GM11168 (cell line): ENCODE measurements around the gene CAMK2G.

Source experiments
- in situ Hi-C: fragments of 300-500 bp; cut with MboI; formaldehyde crosslinking; loops from one replicate; pipeline ENCODE4 v1.12.0; 2022; ENCODE audit warnings: low sequenced_read_pairs; ENCODE audit not compliant: unreplicated experiment

Gene CAMK2G

DNA sequence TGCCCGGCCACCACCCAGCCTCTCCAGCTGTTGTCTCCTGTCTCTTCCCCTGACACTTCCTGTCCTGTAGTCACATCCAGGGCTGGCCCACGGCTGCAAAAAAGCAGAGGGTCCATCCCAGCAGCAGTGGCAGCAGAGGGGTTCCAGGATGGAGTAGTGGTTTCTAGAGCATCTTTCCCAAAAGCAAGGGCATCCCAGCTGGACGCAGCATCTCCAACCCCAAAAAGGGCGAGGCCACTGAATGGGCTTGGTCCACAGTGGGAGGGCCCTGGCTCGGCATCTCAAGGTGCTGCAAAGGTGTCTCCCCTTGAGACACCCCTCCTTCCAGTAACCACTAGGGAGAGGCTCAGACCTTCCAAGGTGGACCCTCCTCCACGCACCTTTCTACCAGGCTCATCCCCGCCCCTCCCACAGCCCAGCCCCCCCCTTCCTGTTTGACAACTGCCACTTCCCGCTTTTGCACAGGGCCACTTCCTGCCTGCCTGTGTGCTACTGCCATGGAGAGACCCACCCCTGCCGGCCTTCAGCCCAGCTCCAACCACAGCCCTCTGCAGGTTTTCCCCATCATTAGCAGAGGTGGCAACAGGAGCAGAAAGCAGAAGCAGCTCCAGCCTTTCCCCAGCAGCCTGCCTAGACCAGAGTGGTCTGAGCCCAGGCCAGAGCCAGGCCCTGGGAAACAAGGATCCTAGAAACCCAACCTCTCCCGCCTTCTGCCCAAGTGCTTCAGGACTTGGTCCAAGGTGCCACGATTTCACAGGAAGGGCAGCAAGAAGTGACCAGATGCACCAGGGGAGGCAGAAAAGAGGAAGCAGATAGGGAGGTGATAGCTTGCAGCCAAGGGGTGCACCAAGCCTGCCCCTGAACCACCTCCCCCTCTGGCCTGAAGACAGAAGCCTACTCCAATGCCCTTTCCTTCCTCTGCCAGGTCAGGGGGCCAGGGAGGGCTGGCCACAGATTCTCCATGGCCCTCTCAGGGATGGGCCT, 8.6 kb downstream of the CAMK2G start:
- in situ Hi-C loops, result no loop called here

GRCh38 chr10:73865107-73865458, 9.3 kb downstream of the CAMK2G start:
- in situ Hi-C loops, result no loop called here

GRCh38 chr10:73864229-73864628, 10.1 kb downstream of the CAMK2G start:
- in situ Hi-C loops, result no loop called here

DNA sequence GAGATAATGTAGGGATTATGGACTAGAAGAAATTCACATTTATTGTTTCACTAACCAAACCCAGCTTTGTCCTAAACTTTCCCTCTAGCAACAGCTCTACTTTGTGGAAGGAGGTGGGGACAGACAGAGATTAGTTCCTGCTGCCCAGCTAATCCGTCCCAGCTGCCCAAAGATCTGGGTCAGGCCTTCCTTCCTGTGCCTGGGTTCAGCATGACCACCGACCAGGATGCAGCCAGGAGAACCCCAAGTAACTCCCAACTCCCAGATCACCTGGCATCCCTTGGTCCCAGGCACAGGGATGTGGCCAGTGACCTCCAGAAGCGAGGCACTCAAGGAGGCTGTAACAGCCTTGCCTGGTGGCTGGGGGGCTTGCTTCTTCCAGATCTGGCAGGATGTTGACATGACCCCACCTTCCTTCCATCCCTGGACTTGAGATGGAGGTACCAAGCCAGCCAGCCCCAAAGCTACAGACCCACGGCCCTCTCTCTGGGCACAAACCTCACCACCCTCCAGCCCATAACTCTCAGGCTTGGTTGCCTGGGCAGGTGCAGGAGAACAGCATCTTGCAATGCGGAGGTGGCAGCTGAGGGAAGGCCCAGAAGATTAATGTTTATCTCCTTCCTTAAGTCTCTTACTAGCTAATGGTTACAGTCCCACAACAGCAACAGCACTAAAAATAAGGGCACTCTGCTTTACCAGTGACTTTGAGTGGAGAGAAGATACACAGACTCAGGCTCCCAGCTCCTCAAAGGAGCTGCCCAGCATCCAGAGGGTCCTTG, 11.1 kb downstream of the CAMK2G start:
- in situ Hi-C loops, result no loop called here

DNA sequence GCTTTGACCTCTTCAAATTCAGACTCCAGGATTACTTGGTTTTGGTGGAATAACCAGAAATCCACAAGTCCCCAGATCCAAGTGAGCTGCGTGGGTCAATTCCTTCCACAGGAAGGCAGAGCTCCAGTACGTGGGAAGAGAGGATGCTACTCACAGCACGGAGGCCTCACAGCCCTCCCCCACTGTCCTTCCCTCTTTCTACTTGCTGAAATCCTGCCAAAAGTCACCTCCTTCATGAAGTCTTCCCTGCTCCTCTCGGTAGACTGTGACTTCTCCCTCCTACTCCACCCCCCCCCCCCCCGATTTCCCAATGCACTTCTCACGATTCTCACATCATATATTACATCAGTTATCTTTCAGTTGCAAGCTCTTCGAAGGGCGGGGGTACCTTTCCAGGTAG, 12.3 kb downstream of the CAMK2G start:
- in situ Hi-C loops, result no loop called here

GRCh38 chr10:73859784-73860491, 14.4 kb downstream of the CAMK2G start:
- in situ Hi-C loops, result no loop called here

DNA sequence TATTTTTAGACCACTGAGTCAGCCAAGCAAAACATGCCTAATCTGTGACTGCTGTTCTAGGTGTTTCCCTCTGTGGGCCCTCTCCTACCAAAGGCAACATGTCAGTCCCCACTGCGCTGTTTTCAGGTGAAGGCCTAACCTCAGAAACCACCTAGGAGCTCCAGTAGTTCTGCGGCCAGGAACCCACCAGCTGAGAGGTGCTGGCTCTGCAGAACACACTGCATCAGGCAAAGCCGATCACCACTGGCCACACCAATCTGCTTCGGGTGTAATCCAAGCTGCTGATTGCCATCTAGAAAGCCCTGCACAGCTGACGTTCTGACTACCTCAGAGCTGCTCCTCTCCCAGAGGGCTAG, 14.9 kb downstream of the CAMK2G start:
- in situ Hi-C loops, result no loop called here

DNA sequence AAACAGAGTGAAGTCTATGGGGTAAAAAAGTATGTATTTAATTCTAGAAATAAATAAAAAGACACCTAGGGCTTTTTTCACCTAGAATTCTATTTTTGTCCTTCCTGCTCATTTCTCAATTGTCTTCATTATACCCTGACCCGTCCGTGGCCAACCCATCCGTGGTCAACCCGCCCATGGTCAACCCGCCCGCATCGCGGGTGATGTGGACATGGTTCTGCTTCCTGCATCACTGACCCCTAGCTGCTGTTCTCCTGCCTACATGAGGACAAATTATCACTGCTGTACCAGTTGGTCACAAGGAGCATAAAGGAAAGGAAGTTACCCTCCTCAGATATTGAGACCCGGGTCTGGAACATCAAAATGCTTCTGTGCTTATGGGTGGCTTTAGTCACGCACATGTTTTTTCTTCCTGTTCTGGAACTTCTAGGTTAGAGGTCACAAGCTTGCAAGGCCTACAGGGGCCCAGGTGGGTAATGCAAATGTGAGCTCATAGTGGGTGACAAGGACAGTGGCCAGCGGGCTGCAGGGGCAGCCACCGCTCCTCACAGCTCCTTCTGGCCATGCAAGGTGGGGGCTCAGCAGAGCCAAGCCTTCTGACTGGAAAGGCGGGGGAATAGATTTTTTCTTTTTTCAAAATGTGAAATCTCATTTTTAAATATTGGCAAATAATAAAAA, 15.5 kb downstream of the CAMK2G start:
- in situ Hi-C loops, result no loop called here

DNA sequence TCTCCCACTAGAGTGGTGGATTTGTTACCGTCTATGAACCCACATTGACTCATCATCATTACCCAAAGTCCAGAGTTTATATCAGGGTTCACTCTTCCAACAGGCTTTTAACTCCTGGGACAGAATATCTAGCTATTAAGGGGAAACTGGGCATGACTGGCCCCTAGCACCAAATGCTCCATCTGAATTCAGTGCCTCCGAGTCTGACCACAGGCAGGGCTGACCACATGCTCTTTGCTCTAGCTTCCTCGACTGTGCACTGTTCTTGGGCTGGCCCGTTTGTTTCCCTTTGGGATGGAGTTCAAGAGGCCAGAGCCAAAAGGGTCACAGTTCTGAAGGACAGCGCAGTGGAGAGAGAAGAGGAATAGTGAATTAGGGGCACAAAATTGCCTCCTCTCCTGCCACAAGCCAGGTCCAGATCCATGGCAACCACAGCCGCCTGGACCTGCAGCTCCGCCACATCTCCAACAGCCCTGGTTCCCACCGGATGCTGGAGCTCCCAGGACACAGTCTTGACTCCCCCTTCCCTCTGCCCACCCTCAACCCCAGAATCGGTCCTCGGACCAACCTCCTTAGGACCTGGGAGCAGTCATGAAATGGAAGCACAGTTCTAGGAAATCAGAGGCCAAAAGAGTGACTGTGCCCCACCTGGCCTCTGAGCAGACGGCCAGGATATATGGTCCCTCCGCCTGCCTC, 16.2 kb downstream of the CAMK2G start:
- in situ Hi-C loops, result no loop called here

DNA sequence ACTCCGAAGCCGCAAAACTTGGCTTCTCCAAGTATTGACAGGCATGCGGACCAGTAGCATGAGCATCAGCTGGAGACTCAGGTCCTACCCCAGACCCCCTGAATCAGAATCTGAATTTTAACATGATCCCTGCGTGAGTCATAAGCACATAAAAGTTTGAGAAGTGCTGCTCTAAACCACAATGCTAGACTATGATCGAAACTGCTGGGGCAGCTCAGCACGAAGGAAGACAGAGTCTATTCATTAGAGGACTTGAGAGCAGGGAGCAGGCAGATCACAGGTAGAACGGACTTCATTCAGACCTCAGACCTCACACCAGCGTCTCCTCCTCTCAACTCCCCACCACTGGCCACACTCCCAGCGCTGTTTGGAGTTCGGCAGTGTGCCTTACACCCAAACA, 16.9 kb downstream of the CAMK2G start:
- in situ Hi-C loops, result no loop called here

DNA sequence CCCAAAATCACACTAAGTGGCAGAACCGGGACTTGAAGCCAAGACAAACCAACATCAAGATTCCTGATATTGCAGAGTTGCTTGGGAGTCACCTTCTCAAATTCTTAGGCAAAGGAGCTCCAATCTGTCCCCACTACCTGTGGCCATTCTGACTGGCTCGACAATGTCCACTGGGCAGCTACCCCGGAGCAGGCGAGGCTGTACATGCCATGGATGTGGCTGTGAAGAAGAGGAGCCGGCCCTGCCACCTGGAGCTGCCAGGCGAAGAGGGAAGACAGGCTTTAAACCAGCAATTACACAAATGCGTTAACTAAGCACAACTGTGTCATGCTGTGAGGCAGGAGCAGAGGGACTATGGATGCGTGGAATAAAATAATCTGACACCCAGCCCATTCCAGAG, 18.1 kb downstream of the CAMK2G start:
- in situ Hi-C loops, result no loop called here

GRCh38 chr10:73855413-73855812, 18.9 kb downstream of the CAMK2G start:
- in situ Hi-C loops, result no loop called here

DNA sequence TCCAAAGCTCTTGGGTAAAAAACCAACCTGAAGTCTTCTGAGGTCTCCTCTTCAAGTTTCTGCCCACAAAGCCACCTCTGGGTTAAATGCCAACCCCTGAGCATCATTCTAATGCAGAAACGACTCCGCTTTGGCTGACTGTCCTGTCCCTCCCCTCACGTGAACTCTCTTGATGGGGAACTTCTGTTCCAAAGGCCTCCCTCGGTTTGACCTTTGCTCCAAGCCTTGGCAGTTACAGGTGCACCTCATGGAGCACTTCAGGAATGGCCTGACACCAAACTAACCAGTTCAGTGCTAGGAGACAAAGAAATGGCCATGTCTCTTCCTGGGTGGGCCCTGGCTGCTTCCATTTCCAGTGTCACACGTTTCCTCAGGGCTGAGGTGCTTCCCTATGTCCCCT, 20.0 kb downstream of the CAMK2G start:
- in situ Hi-C loops, result no loop called here

DNA sequence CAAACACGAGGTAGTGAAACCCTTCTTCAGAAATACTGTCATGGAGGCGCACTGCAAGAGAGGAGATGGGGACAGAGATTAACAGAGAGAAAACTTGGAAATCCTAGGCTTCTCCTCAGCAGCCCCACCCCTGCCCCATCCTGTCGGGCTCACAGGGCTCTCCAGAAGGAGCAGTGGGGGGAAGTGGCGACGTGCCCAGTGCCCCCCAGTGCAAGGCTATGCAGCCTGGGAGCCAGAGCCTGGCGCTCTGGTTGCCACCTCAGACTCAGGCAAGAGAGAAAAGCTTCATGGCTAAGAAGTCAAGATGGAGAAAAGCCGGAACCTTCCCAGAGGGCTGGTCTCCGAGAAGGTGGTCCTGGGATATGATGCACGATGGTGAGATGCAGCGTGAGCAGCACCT, 21.2 kb downstream of the CAMK2G start:
- in situ Hi-C loops, result no loop called here

GRCh38 chr10:73850863-73851461, 23.4 kb downstream of the CAMK2G start:
- in situ Hi-C loops, result no loop called here

DNA sequence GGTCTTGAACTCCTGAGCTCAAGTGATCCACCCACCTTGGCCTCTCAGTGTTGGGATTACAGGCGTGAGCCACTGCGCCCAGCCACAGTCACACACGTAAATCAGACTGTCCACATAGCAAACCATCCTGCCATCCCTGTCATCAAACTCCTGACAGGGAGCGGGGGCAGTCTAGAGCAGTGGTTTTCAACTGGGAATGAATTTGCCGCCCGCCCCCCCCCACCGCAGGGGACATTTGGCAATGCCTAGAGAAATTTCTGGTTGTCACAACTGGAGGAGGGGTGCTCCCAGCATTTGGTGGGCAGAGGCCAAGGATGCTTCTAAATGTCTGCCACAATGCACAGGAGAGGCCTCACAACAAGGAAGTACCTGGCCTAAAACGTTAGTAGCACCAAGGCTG, 24.1 kb downstream of the CAMK2G start:
- in situ Hi-C loops, result no loop called here

DNA sequence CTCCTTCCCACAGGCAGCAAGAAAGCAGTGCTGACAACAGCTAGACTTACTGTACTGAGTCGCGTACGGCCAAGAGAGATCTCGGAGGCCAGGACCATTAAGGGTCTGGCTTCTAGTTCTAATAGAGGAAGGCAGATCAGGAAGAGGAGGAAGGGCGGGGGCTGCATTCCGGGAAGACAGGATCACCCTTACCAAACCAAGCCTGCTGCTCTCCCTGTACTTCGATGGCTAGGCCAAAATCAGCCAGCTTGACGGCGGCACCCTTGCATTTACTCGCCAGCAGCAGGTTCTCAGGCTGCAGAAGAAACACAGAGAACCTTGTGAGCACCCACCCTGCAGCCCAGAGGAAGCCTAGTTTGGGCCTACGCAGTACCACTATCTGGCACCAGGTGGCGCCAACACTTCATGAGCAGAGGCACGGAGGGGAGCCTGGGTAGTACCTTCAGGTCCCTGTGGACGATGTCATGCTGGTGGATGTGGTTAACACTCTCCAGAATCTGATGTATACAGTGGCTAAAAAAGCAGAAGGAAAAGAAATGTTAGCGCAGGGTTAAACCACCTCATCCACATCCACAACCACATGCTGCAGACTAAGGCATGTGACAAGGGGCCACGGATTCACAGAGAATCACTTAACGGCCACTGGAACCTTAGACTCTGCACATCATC, 25.4 kb downstream of the CAMK2G start:
- in situ Hi-C loops, result loop anchor here (5.0 to 10.0 kb wide), 2 partner anchors 33 to 96 kb away; no protein-coding TSS in a partner anchor

- in situ Hi-C loops, result loop anchor here (5.0 to 10.0 kb wide), 2 partner anchors 35 to 98 kb away; no protein-coding TSS in a partner anchor
Observed at GRCh38 chr10:73847031-73847430, 27.3 kb downstream of the CAMK2G start.

DNA sequence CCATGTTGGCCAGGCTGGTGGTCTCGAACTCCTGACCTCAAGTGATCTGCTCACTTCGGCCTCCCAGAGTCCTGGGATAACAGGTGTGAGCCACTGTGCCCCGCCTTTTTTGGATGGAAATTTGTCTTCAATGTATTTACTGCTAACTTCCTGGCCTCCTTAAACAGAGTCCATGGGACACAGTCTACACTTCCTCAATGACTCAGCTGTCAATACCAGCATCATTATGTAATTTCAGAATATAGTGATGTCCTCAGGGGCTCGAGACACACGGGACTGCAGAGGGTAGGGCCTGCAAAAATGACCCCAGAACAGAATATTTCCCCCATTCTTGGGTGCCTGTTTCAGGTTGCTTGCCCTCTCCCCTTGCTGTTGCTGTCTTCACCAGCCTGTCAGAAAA, 31.1 kb downstream of the CAMK2G start:
- in situ Hi-C loops, result loop anchor here (10.0 kb wide), 1 partner anchor 102 kb away; no protein-coding TSS in a partner anchor
